Fibroblast of skin of back (primary cell): ENCODE data around the gene PRKN.
A peak's percentile ranks its signal among the peaks of the same experiment; 100 is the strongest.

Experiments
- DNase-seq: peaks from one replicate; pipeline ENCODE4 v3.0.0-alpha.2; 2013

PRKN gene

GRCh38 chr6:161429921-161430490, 1297.6 kb downstream of the PRKN start:
- no peak for DNase-seq

DNA sequence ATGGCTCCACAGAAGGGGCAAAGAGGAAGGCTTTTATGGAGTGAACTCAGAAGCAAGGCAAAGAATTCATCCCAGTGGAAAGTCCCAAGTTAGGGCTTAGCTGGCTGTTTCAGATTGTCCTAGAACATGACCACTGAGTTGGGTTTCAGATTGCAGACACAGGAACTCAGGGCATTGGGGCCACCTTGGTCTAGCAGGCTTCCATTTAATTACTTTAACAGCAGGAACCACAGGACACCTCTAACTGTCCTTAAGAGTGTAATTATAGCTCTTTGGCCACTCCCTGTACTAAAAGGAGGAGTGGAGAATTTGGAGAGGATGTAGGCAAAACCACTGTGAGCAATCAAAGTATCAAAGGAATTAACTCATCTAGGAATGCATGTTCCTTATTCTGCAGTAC, 1303.1 kb downstream of the PRKN start:
- DNase-seq: no peak

DNA sequence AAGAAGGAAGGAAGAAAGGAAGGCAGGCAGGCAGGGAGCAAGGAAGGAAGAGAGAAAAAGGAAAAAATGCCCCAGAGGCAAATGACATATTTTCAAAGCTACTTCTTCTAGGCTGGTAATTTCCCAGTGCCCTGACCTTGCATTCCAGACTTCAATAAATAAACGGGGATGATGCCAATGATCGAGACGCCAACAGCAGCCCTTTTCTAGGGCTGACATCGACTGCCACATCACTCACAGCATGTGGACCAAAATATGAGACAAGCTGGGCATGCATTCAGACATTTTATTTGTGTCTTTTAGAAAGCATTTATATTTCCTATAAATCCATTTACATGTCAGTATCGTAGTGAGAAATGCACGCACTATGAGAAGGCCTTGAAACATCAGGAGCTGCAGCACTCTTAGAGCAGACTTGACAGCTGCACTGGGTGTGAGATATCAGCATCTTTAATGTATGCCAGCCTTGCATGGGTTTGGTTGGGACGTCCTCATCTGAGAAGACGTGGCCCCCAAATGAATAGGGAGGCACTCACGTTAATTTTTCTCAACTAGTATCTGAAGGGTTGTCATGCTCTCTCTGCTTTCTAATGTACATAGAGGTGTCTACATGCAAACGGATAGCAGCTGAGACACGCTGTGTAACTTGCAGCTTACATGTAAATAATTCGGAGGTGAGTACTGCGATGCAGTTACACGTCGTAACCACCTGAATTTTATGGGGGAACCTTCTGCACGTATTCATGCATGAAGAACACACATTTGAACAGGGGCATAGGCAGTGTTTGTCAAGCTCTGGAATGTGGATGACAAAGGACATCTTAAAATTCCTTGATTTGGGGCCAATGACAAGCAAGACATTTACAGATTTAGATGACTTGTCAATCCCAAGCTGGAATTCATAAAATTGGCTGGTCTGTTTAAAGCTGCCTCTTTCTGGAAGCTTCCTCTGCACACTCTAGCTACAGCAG, 1304.6 kb downstream of the PRKN start:
- peak; percentile 59 for DNase-seq

GRCh38 chr6:161418463-161418945, 1309.1 kb downstream of the PRKN start:
- peak; percentile 85 for DNase-seq

GRCh38 chr6:161417717-161418462, 1309.7 kb downstream of the PRKN start:
- peak; percentile 99 for DNase-seq

DNA sequence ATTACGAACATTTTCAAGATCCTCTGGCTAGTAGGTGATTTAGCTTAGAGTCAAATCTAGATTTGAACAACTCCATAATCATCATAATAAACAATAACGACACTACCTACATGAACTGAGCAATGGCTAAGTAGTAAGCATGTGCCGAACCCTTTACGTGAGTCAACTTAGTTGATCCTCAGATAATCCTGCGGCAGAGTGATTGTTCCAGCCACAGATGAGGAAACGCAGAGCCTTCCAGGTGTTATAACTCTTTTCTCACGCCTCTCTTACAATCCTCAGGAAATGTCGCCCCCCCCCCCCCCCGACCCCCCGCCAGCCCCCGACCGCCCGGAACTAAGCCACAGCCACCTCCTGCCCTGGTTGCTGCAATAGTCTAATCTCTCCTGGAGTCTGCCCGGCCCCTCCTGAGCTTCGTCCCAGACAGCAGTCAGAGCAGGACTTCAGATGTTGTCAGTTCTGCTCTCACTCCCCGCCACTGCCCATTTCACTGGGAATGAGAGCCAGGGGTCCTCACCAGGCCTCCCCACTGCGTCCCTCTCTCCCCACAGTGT, 1312.2 kb downstream of the PRKN start:
- no peak for DNase-seq

GRCh38 chr6:161414707-161415106, 1312.9 kb downstream of the PRKN start:
- no peak for DNase-seq

- DNase-seq: no peak
These were observed 1313.4 kb downstream of the PRKN start for GRCh38 chr6:161414180-161414579.

- no peak for DNase-seq
These were observed 1314.2 kb downstream of the PRKN start for GRCh38 chr6:161413355-161413771.

DNA sequence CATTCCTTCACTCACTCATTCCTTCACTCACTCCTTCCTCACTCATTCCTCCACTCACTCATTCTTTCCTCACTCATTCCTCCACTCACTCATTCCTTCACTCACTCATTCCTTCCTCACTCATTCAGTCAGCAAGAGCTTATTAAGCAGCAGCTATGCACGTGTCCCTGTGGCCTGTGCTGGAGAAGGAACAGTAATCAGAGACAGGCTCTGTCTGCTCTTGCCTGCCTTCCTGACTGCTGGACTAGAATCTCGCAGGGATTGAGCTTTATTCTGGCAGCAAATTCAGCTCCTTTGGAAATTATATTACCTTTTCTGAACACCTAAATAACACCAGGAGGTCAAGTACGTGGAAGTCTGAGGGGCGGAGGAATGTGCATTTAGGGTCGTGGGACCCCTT, 1314.8 kb downstream of the PRKN start:
- DNase-seq: no peak

- DNase-seq: peak; percentile 46
These were observed 1316.2 kb downstream of the PRKN start for GRCh38 chr6:161411265-161411944.

- DNase-seq: no peak
These were observed 1316.8 kb downstream of the PRKN start for GRCh38 chr6:161410736-161411135.

DNA sequence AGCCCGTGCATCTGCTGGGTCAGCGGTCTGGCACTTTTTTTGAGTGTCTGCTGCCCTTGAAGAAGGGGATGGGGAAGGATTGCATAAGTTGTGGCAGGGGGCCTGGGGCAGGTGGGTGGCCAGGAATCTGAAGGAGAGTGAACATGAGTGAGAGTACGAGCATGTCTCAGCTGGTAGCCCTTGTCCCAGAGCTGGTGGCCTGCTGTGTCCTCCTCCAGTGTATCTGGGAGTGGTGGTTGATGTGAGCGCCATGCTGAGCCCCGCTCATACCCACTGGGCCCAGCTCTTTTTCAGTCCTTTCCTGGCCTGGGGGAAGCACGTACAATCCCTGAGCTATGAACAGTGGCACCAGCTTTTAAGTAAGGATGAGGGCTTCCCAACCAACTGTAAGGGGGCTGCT, 1317.5 kb downstream of the PRKN start:
- no peak for DNase-seq

- no peak for DNase-seq
These were observed 1318.2 kb downstream of the PRKN start for GRCh38 chr6:161409353-161409752.

DNA sequence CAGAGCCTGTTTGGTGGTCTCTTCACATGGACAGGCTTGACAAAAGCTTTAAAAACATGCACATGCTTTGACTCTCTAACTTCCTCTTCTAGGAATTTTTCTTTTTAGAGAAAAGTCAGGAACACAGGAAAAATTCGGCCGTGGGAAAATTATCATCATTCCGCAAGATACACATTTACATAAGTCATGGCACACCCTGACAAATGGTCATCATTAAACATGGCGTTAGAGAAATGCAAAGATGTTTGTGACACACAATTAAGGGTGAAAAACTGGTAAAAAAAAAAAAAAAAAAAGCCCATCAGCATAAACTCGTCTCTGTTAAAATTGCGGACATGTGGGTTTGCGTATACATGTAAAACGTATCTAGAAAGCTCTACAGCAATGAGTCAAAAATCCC, 1319.5 kb downstream of the PRKN start:
- DNase-seq: no peak

GRCh38 chr6:161407581-161407980, 1320.0 kb downstream of the PRKN start:
- peak; percentile 48 for DNase-seq

- no peak for DNase-seq
These were observed 1320.5 kb downstream of the PRKN start for GRCh38 chr6:161407115-161407514.

DNA sequence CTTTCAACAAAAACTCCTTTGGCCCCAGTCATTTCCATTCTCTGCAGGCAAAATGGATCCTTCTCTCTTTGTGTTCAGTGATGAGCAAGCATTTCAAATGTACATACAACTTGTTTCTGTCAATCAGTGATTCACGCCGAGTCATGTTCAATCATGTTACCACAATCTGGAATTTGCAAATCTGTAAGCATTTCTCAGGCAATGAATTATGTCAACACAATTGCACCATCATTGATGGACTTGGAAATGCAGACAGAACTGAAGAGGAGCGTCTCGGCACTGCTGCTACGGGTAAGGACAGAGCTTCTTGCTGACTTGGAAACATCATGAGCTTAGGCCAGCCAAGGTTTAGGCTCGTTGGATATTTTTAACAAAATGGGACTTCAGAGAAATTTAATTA, 1320.9 kb downstream of the PRKN start:
- DNase-seq: peak; percentile 92

- no peak for DNase-seq
These were observed 1322.1 kb downstream of the PRKN start for GRCh38 chr6:161405418-161405817.

DNA sequence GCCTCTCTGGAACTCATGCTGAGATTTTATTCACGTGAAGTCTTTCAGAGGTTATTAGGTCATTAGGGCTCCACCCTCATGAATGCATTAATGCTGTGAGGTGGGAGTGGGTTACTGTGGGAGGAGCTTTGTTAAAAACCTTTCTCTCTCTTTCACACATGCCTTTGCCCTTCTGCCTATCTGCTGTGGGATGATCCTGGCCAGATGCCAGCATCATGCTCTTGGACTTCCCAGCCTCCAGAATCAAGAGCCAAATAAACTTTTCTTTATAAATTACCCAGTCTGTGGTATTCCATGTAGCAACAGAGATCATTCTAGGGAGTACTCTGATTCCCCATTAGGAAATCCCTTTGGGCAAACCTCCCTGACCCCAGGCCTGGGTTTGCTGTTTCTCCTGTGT, 1323.8 kb downstream of the PRKN start:
- no peak for DNase-seq

- no peak for DNase-seq
These were observed 1325.8 kb downstream of the PRKN start for GRCh38 chr6:161401587-161402309.

DNA sequence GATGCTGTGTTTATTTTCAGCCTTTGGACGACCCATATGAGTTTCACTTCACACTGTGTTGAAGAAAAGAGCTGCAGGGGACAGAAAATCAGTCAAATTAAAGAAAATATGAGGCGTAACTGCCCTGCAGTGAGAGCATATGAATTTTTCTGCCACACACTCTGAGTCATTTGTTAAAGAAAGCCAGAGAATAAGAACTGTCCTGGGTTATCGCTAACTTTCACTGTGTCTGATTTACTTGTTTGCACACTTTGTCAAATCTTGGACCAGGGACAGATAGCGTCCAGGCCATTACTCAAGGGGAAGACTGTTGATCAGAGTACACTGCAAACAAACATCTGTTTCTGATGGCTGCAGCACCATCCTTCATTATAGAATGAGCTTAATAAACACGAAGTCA, 1326.9 kb downstream of the PRKN start:
- DNase-seq: no peak
